Rectal smooth muscle tissue (tissue), 1 donor: ENCODE results near the gene MTCL1.

Source experiments
- H3K27ac ChIP-seq: one replicate; pipeline ENCODE4 v1.7.0; 2013; ENCODE audit warnings: low read depth, low read length, inconsistent platforms
- H3K27me3 ChIP-seq: one replicate; pipeline ENCODE4 v1.7.0; 2013; ENCODE audit warnings: low read length; ENCODE audit not compliant: control insufficient read depth, insufficient read depth
- H3K36me3 ChIP-seq: one replicate; pipeline ENCODE4 v1.7.0; 2013; ENCODE audit warnings: low read length; ENCODE audit not compliant: control insufficient read depth, insufficient read depth
- H3K4me1 ChIP-seq: one replicate; pipeline ENCODE4 v1.7.0; 2013; ENCODE audit warnings: low read length; ENCODE audit not compliant: control insufficient read depth, insufficient read depth
- H3K4me3 ChIP-seq: one replicate; pipeline ENCODE4 v1.7.0; 2013; ENCODE audit warnings: low read length
- H3K9ac ChIP-seq: one replicate; pipeline ENCODE4 v1.7.0; 2013; ENCODE audit warnings: low read length

The MTCL1 gene

GRCh38 chr18:8705238-8705960 lies at the start of gene MTCL1:
Gene MTCL1 (plus strand): TSS chr18:8705556. CDS start chr18:8705661, 105 bp downstream.
- Histone ChIP-seq H3K27me3 (peaks cover 7% of the 10 kb centered on the region), H3K36me3 (no peaks in the 10 kb centered on the region), H3K9ac (peak within 1 kb of the TSS; percentile 80), H3K4me3 (peak within 1 kb of the TSS; percentile 82), H3K4me1 (peaks cover 11% of the 10 kb centered on the region), H3K27ac (peak within 1 kb of the TSS; percentile 97)

- Histone ChIP-seq H3K4me1 (no peaks in the 10 kb centered on the region), H3K9ac (no peak overlapping the region), H3K4me3 (no peak overlapping the region), H3K36me3 (no peaks in the 10 kb centered on the region), H3K27ac (no peak overlapping the region), H3K27me3 (peaks cover 3% of the 10 kb centered on the region)
Measured at GRCh38 chr18:8656232-8656631, 49.1 kb upstream of the MTCL1 start.

GRCh38 chr18:8657050-8657820 lies 48.1 kb upstream of the MTCL1 start:
- Histone ChIP-seq H3K4me3 (no peak overlapping the region), H3K27me3 (peaks cover 3% of the 10 kb centered on the region), H3K4me1 (no peaks in the 10 kb centered on the region), H3K27ac (no peak overlapping the region), H3K9ac (no peak overlapping the region), H3K36me3 (no peaks in the 10 kb centered on the region)

- Histone ChIP-seq H3K4me3 (no peak overlapping the region), H3K27me3 (peaks cover 3% of the 10 kb centered on the region), H3K27ac (no peak overlapping the region), H3K4me1 (no peaks in the 10 kb centered on the region), H3K36me3 (no peaks in the 10 kb centered on the region), H3K9ac (no peak overlapping the region)
Measured at GRCh38 chr18:8657873-8658470, 47.4 kb upstream of the MTCL1 start.

- Histone ChIP-seq H3K36me3 (no peaks in the 10 kb centered on the region), H3K4me3 (no peak overlapping the region), H3K27me3 (peaks cover 3% of the 10 kb centered on the region), H3K4me1 (no peaks in the 10 kb centered on the region), H3K9ac (no peak overlapping the region), H3K27ac (no peak overlapping the region)
Measured at GRCh38 chr18:8658858-8659485, 46.4 kb upstream of the MTCL1 start.

- Histone ChIP-seq H3K9ac (no peak overlapping the region), H3K27ac (no peak overlapping the region), H3K36me3 (no peaks in the 10 kb centered on the region), H3K4me1 (no peaks in the 10 kb centered on the region), H3K27me3 (peaks cover 3% of the 10 kb centered on the region), H3K4me3 (no peak overlapping the region)
Measured at GRCh38 chr18:8659609-8660242, 45.6 kb upstream of the MTCL1 start.

GRCh38 chr18:8660316-8660715 lies 45.0 kb upstream of the MTCL1 start:
- Histone ChIP-seq H3K4me1 (no peaks in the 10 kb centered on the region), H3K36me3 (no peaks in the 10 kb centered on the region), H3K27ac (no peak overlapping the region), H3K9ac (no peak overlapping the region), H3K4me3 (no peak overlapping the region), H3K27me3 (no peaks in the 10 kb centered on the region)

GRCh38 chr18:8661754-8662559 lies 43.4 kb upstream of the MTCL1 start:
- no peak overlapping the region for H3K4me3 ChIP-seq
- H3K27ac ChIP-seq: no peak overlapping the region
- H3K36me3 ChIP-seq: no peaks in the 10 kb centered on the region
- no peaks in the 10 kb centered on the region for H3K27me3 ChIP-seq
- H3K4me1 ChIP-seq: no peaks in the 10 kb centered on the region
- no peak overlapping the region for H3K9ac ChIP-seq

GRCh38 chr18:8662560-8663255 lies 42.6 kb upstream of the MTCL1 start:
- H3K9ac ChIP-seq: no peak overlapping the region
- H3K27me3 ChIP-seq: no peaks in the 10 kb centered on the region
- no peak overlapping the region for H3K27ac ChIP-seq
- no peaks in the 10 kb centered on the region for H3K36me3 ChIP-seq
- H3K4me1 ChIP-seq: no peaks in the 10 kb centered on the region
- no peak overlapping the region for H3K4me3 ChIP-seq

GRCh38 chr18:8667846-8668245 lies 37.5 kb upstream of the MTCL1 start:
- H3K9ac ChIP-seq: no peak overlapping the region
- no peak overlapping the region for H3K27ac ChIP-seq
- no peaks in the 10 kb centered on the region for H3K4me1 ChIP-seq
- no peak overlapping the region for H3K4me3 ChIP-seq
- H3K36me3 ChIP-seq: no peaks in the 10 kb centered on the region
- no peaks in the 10 kb centered on the region for H3K27me3 ChIP-seq

- no peak overlapping the region for H3K9ac ChIP-seq
- no peaks in the 10 kb centered on the region for H3K27me3 ChIP-seq
- H3K4me3 ChIP-seq: no peak overlapping the region
- H3K36me3 ChIP-seq: no peaks in the 10 kb centered on the region
- no peaks in the 10 kb centered on the region for H3K4me1 ChIP-seq
- H3K27ac ChIP-seq: no peak overlapping the region
Measured at GRCh38 chr18:8668381-8668780, 37.0 kb upstream of the MTCL1 start.
